ENCODE data around the gene PCDH7.

DNA sequence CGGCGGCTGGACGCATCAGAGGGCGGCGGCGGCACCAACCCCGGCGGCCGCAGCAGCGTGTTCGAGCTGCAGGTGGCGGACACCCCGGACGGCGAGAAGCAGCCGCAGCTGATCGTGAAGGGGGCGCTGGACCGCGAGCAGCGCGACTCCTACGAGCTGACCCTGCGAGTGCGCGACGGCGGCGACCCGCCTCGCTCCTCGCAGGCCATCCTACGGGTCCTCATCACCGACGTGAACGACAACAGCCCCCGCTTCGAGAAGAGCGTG, 1.9 kb downstream of the PCDH7 start:
- TF ChIP-seq CTCF (IDR thresholded peaks at IDR 0.05; ENCODE audit: low read length) (no peak), EZH2 (IDR thresholded peaks at IDR 0.05; ENCODE audit: borderline replicate concordance, low read length) (no peak)

Measured in OCI-LY1 (cell line).